Panc1 (cell line): ENCODE results near the gene ATG13.

ENCODE experiments used
- CTCF ChIP-seq: fragments of 450-650 bp; IDR thresholded peaks from 2 replicates; pipeline ENCODE4 v1.5.1; 2017; ENCODE audit warnings: mild to moderate bottlenecking
- POLR2AphosphoS5 ChIP-seq: IDR thresholded peaks from 2 replicates; pipeline ENCODE4 v1.6.1; 2012; ENCODE audit warnings: mild to moderate bottlenecking, low read depth, low read length, moderate library complexity
- SIN3A ChIP-seq: IDR thresholded peaks from 2 replicates; pipeline ENCODE4 v1.6.1; 2012; ENCODE audit warnings: low read depth, mild to moderate bottlenecking, low read length, moderate library complexity, borderline replicate concordance; ENCODE audit not compliant: insufficient read depth
- TF ChIP-seq, protein P1 (sequence below), 2 experiments: IDR thresholded peaks; 2 replicates each; pipeline ENCODE4 v1.6.1; 2011 to 2012; ENCODE audit warnings: low read depth in 2 of 2, control low read depth in 1 of 2, low read length in 1 of 2, mild to moderate bottlenecking in 1 of 2, moderate library complexity in 1 of 2; ENCODE audit not compliant: insufficient read depth in 1 of 2

GRCh38 chr11:46674463-46675287, 57.3 kb downstream of the ATG13 start:
- no peak for TF ChIP-seq CTCF
- TF ChIP-seq POLR2AphosphoS5, result no peak
- TF ChIP-seq, protein P1, sequence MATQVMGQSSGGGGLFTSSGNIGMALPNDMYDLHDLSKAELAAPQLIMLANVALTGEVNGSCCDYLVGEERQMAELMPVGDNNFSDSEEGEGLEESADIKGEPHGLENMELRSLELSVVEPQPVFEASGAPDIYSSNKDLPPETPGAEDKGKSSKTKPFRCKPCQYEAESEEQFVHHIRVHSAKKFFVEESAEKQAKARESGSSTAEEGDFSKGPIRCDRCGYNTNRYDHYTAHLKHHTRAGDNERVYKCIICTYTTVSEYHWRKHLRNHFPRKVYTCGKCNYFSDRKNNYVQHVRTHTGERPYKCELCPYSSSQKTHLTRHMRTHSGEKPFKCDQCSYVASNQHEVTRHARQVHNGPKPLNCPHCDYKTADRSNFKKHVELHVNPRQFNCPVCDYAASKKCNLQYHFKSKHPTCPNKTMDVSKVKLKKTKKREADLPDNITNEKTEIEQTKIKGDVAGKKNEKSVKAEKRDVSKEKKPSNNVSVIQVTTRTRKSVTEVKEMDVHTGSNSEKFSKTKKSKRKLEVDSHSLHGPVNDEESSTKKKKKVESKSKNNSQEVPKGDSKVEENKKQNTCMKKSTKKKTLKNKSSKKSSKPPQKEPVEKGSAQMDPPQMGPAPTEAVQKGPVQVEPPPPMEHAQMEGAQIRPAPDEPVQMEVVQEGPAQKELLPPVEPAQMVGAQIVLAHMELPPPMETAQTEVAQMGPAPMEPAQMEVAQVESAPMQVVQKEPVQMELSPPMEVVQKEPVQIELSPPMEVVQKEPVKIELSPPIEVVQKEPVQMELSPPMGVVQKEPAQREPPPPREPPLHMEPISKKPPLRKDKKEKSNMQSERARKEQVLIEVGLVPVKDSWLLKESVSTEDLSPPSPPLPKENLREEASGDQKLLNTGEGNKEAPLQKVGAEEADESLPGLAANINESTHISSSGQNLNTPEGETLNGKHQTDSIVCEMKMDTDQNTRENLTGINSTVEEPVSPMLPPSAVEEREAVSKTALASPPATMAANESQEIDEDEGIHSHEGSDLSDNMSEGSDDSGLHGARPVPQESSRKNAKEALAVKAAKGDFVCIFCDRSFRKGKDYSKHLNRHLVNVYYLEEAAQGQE (IDR thresholded peaks at IDR 0.05; ENCODE audit: insufficient read depth in 1 of 2, low read depth in 2 of 2, low read length in 1 of 2), result no peak
- no peak for TF ChIP-seq SIN3A
